ENCODE measurements around the gene AMIGO1.

The AMIGO1 gene

DNA sequence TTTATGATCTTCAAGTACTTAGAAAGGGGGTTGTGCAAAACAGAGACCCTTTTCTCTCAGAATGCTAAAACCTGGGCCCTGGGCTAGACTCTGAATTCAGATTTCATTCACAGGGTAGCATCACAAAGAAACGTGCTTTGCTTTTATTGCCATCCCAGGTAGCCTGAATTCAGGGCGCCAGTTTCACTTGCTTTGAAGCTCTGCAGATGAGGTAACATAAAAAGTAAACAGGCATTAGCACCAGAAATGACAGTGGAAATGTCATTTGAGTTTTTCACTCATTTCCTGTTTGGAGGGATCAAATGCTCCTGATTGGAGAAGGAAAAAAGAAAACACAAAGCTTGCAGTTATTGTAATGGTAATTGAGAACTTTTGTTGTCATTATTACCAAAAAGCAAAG, 40.6 kb downstream of the AMIGO1 start:
- H3K4me2 ChIP-seq: no peak overlapping the region
- no peak overlapping the region for H3K27ac ChIP-seq
- H3K4me3 ChIP-seq (IDR thresholded peaks at IDR 0.05; ENCODE audit: insufficient read depth, low read depth, low read length): no peak overlapping the region
- no peaks in the 10 kb centered on the region for H3K36me3 ChIP-seq (ENCODE audit: insufficient read depth)
- no peaks in the 10 kb centered on the region for H4K20me1 ChIP-seq (ENCODE audit: insufficient read depth)
- H3K9ac ChIP-seq: no peak overlapping the region
- no peaks in the 10 kb centered on the region for H3K4me1 ChIP-seq (ENCODE audit: low read depth, poor library complexity, severe bottlenecking)
- TF ChIP-seq CTCF (conservative IDR thresholded peaks at IDR 0.05; ENCODE audit: low read depth, low read length): no peak
- H3K79me2 ChIP-seq (ENCODE audit: insufficient read depth, low read depth): no peaks in the 10 kb centered on the region
- H2AFZ ChIP-seq (ENCODE audit: low read depth): no peak overlapping the region
- peaks cover 38% of the 10 kb centered on the region; the same call in 1 of the 2 replicates for H3K27me3 ChIP-seq (ENCODE audit: insufficient read depth, low read depth)

DNA sequence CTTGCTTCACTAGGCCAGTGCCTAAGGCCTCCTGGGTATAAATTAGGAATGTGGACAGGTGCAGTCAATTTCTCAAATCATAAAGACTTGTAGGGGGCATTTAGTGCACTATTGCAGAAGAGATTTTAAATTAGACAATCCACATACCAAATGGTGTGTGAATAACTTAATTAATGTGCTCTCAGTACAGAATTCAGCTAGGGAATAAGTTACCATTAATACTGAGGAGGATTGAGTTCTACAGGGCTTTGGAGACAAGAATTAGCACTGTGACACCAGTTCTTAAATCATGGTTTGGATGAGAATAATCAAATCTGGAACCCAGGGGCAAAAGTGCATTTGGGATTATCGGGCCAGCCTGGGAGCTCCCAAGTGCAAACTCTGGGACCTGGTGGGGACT, 41.5 kb downstream of the AMIGO1 start:
- Histone ChIP-seq H3K4me1 (ENCODE audit: low read depth, poor library complexity, severe bottlenecking) (no peaks in the 10 kb centered on the region), H3K9ac (no peak overlapping the region), H3K4me3 (IDR thresholded peaks at IDR 0.05; ENCODE audit: insufficient read depth, low read depth, low read length) (no peak overlapping the region), H3K27ac (no peak overlapping the region), H2AFZ (ENCODE audit: low read depth) (no peak overlapping the region), H3K79me2 (ENCODE audit: insufficient read depth, low read depth) (no peaks in the 10 kb centered on the region), H3K36me3 (ENCODE audit: insufficient read depth) (no peaks in the 10 kb centered on the region), H3K27me3 (ENCODE audit: insufficient read depth, low read depth) (peaks cover 37% of the 10 kb centered on the region; the same call in 1 of the 2 replicates), H3K4me2 (no peak overlapping the region), H4K20me1 (ENCODE audit: insufficient read depth) (no peaks in the 10 kb centered on the region)
- TF ChIP-seq CTCF (conservative IDR thresholded peaks at IDR 0.05; ENCODE audit: low read depth, low read length): no peak

DNA sequence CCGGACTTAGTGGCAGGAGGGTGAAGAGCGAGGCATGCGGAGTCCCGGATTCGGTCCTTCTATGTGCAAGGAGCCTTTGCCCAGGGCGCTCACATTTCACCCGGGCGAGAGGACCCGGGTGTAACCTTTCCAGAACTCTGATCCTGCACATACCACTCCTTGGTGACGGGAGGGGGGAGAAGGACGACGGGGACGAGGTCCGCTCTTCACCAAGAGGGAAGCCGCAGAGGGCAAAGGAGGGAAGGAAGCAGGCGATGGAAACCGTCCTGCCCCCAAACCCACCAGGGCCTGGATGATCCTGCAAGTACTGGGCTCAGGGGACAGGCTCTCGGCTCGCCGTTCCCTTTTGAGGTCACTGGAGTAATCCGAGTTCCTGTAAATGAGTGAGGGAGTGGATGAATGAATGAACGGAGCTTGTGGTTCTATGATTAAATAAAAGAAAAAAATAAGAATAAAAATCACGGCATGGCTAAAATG, 42.2 kb downstream of the AMIGO1 start:
- Histone ChIP-seq H3K4me2 (no peak overlapping the region), H3K4me1 (ENCODE audit: low read depth, poor library complexity, severe bottlenecking) (no peaks in the 10 kb centered on the region), H3K4me3 (IDR thresholded peaks at IDR 0.05; ENCODE audit: insufficient read depth, low read depth, low read length) (no peak overlapping the region), H3K27me3 (ENCODE audit: insufficient read depth, low read depth) (peaks cover 37% of the 10 kb centered on the region; the same call in 1 of the 2 replicates), H3K27ac (no peak overlapping the region), H3K9ac (no peak overlapping the region), H2AFZ (ENCODE audit: low read depth) (no peak overlapping the region), H3K79me2 (ENCODE audit: insufficient read depth, low read depth) (no peaks in the 10 kb centered on the region), H4K20me1 (ENCODE audit: insufficient read depth) (no peaks in the 10 kb centered on the region), H3K36me3 (ENCODE audit: insufficient read depth) (no peaks in the 10 kb centered on the region)
- TF ChIP-seq CTCF (conservative IDR thresholded peaks at IDR 0.05; ENCODE audit: low read depth, low read length): no peak

DNA sequence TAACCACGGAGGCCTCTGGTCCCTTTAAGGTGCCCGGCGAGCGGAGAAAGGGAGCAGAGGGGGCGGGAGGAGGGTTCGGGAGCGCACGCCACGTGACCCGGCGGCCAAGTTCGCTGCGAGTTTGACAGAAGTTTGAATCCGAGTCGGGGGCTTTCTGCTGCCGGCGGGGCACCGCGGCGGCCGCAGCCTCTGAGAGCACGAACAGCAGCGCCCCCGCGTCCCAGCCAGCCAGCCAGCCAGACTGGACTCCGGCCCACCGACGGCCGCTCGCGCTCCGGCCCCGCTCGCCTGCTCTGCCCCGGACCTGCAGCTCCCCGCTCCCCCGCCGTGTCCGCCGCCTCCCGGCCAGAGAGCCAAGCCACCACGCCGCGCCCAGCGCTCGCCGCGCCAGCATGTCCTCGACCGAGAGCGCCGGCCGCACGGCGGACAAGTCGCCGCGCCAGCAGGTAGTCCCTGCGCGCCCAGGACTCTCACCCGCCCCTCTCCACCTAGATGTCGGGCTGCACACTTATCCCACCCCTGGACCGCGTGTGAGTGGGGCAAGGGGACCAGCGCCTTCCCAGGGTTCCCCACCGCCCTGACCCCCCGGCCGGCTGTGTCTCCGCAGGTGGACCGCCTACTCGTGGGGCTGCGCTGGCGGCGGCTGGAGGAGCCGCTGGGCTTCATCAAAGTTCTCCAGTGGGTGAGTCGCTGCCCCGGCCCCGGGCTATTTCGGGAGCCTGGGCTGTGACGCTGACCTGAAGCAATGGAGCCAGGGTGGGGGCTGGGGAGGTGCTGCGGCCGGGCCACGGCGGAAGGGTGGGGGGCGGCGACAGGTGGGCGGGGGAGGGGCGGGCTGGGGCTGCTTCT, 42.9 kb downstream of the AMIGO1 start, which contains the start of gene SYPL2:
Gene SYPL2, plus strand, starts transcription at position 95 of the 849 bp plus-strand sequence. Its CDS starts 298 bp downstream, at position 393.
- Histone ChIP-seq H3K36me3 (ENCODE audit: insufficient read depth) (no peaks in the 10 kb centered on the region), H3K9ac (no peak within 1 kb of the TSS), H3K4me2 (peak within 1 kb of the TSS; percentile 18; the same call in 1 of the 2 replicates), H3K4me3 (IDR thresholded peaks at IDR 0.05; ENCODE audit: insufficient read depth, low read depth, low read length) (no peak within 1 kb of the TSS), H3K4me1 (ENCODE audit: low read depth, poor library complexity, severe bottlenecking) (no peaks in the 10 kb centered on the region), H3K27ac (no peak within 1 kb of the TSS), H2AFZ (ENCODE audit: low read depth) (peak within 1 kb of the TSS; percentile 50), H3K79me2 (ENCODE audit: insufficient read depth, low read depth) (no peaks in the 10 kb centered on the region), H4K20me1 (ENCODE audit: insufficient read depth) (no peaks in the 10 kb centered on the region), H3K27me3 (ENCODE audit: insufficient read depth, low read depth) (peaks cover 30% of the 10 kb centered on the region; the same call in 1 of the 2 replicates)
- TF ChIP-seq CTCF (conservative IDR thresholded peaks at IDR 0.05; ENCODE audit: low read depth, low read length): no peak

Data from KMS-11 (cell line).